GM23248 (cell line): ENCODE measurements around the gene MMP11. TPM values are rescaled to one million over a fixed set of nuclear protein-coding genes. Genes with fewer than 3 reads are reported as not detected.

Source experiments
- DNase-seq: peaks from one replicate; pipeline ENCODE4 v3.0.0-alpha.2; 2015
- H2AFZ ChIP-seq: fragments of 200-600 bp; sonication (generic); 2 replicates; pipeline ENCODE4 v1.6.1; 2016; ENCODE audit warnings: antibody characterized with exemption
- H3F3A ChIP-seq: fragments of 200-600 bp; sonication (generic); 2 replicates; pipeline ENCODE4 v1.6.1; 2016; ENCODE audit warnings: mild to moderate bottlenecking, antibody characterized with exemption, mixed run types; ENCODE audit not compliant: insufficient read depth
- H3K27ac ChIP-seq: fragments of 200-600 bp; sonication (generic); 2 replicates; pipeline ENCODE4 v1.5.1; 2016; ENCODE audit warnings: mild to moderate bottlenecking
- H3K27me3 ChIP-seq: fragments of 200-600 bp; sonication (generic); replicated peaks from 2 replicates; pipeline ENCODE4 v1.6.1; 2016; ENCODE audit warnings: mild to moderate bottlenecking; ENCODE audit not compliant: insufficient read depth
- H3K36me3 ChIP-seq: fragments of 200-600 bp; sonication (generic); 2 replicates; pipeline ENCODE4 v1.6.1; 2016; ENCODE audit warnings: low read depth, mild to moderate bottlenecking
- H3K4me1 ChIP-seq: fragments of 200-600 bp; sonication (generic); 2 replicates; pipeline ENCODE4 v1.6.1; 2016; ENCODE audit warnings: mild to moderate bottlenecking; ENCODE audit not compliant: insufficient read depth
- H3K4me2 ChIP-seq: fragments of 200-600 bp; sonication (generic); one replicate; pipeline ENCODE4 v1.6.1; 2016; ENCODE audit warnings: mild to moderate bottlenecking; ENCODE audit not compliant: unreplicated experiment
- H3K4me3 ChIP-seq: fragments of 200-600 bp; sonication (generic); 2 replicates; pipeline ENCODE4 v1.5.1; 2016; ENCODE audit warnings: mild to moderate bottlenecking
- H3K79me2 ChIP-seq: fragments of 200-600 bp; sonication (generic); 2 replicates; pipeline ENCODE4 v1.6.1; 2016; ENCODE audit warnings: mild to moderate bottlenecking; ENCODE audit not compliant: insufficient read depth
- H3K9ac ChIP-seq: fragments of 200-600 bp; sonication (generic); 2 replicates; pipeline ENCODE4 v1.6.1; 2016; ENCODE audit warnings: mild to moderate bottlenecking
- H3K9me2 ChIP-seq: fragments of 200-600 bp; sonication (generic); 2 replicates; pipeline ENCODE4 v1.6.1; 2016; ENCODE audit warnings: mixed run types, mild to moderate bottlenecking, moderate library complexity; ENCODE audit not compliant: insufficient read depth
- H3K9me3 ChIP-seq: fragments of 200-600 bp; sonication (generic); one replicate; pipeline ENCODE4 v1.6.1; 2017; ENCODE audit warnings: low read depth
- H4K20me1 ChIP-seq: fragments of 200-600 bp; sonication (generic); 2 replicates; pipeline ENCODE4 v1.6.0; 2016; ENCODE audit not compliant: insufficient read depth
- EZH2 ChIP-seq: fragments of 200-600 bp; sonication (generic); IDR thresholded peaks from 2 replicates; pipeline ENCODE4 v1.6.1; 2018; ENCODE audit warnings: antibody characterized with exemption, mild to moderate bottlenecking; ENCODE audit not compliant: insufficient read depth, poor library complexity, severe bottlenecking
- EZH2phosphoT487 ChIP-seq: fragments of 200-600 bp; sonication (generic); IDR thresholded peaks from 2 replicates; pipeline ENCODE4 v1.6.1; 2018; ENCODE audit warnings: antibody characterized with exemption, moderate library complexity, mild to moderate bottlenecking, low read depth; ENCODE audit not compliant: insufficient read depth
- WGBS, 2 experiments: methylation state at CpG; one replicate each; pipeline ENCODE4 v1.1.6; 2015 to 2017; ENCODE audit warnings: low lambda C conversion rate in 2 of 2, low coverage in 1 of 2; ENCODE audit errors: missing lambda C conversion rate in 2 of 2; 5-methylcytosine and 5-hydroxymethylcytosine counted together
- in situ Hi-C: fragments of 300-500 bp; cut with MboI; formaldehyde crosslinking; loops from 2 replicates; pipeline ENCODE4 v1.15.0; 2020
- polyA plus RNA-seq: library from polyadenylated mRNA; unstranded; fragments of >200 nt; fragmentation: Nextera tagmentation; extraction: Ambion mirVana; gene quantifications from 2 replicates; pipeline ENCODE4 v1.2.1, GENCODE V29; 2016
- total RNA-seq: library from RNA; depleted of rRNA; stranded (reverse); fragments of >200 nt; shearing (Covaris generic); gene quantifications from 2 replicates; pipeline ENCODE4 v1.2.3, GENCODE V29; 2014

Gene MMP11
- total and polyA plus RNA-seq, 2 experiments from 2014 or later = 1.3 to 2.9 TPM

DNA sequence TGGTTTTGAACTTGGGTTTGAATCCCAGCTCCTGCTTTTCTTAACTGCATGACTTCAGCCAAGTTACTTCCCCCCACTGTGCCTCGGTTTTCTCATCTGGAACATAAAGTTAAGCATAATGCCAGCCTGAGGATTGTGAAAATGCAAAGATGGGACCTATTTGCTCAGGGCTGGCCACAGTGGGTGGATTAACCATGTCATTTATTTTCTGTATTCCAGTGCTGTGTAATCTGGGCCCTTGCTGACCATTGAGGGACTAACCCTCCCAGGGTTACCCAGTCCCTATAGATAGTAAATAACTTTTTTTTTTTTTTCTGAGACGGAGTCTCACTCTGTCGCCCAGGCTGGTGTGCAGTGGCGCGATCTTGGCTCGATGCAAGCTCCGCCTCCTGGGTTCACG lies 16.9 kb upstream of the MMP11 start:
- Histone ChIP-seq H3K9me2 (no peaks in the 10 kb centered on the region), H3K79me2 (no peaks in the 10 kb centered on the region), H3K27ac (no peak overlapping the region), H3F3A (0 out of 2 replicates have a peak, but pooled peaks cover 6% of the 10 kb centered on the region), H3K4me1 (no peaks in the 10 kb centered on the region), H3K4me3 (no peak overlapping the region), H4K20me1 (no peaks in the 10 kb centered on the region), H3K27me3 (no peaks in the 10 kb centered on the region), H3K9me3 (no peaks in the 10 kb centered on the region), H3K4me2 (no peak overlapping the region), H3K9ac (no peak overlapping the region), H3K36me3 (no peaks in the 10 kb centered on the region), H2AFZ (no peak overlapping the region)
- in situ Hi-C loops = no loop called here
- DNase-seq = no peak
- WGBS, 2 experiments = 56 to 72% methylated on average over 8 of the region's 8 CpGs
- no peak for TF ChIP-seq EZH2
- TF ChIP-seq EZH2phosphoT487 = no peak

DNA sequence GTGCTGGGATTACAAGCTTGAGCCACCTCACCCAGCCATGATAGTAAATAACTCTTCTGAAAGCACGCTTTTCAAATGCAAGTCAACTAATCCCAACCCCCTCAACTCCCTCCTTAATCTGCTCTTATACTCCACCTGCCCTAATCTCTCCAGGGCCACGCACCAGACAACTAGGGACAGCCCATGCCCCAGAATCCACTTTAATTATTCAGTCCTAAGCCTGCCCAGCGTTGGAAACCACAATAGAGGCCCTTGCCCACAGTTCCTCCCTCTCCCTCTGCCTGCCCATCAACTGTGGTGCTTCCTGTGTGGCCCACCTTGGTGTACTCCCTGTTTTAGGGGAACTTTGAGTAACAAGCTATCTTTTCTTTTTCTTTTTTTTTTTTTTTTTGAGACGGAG lies 15.8 kb upstream of the MMP11 start:
- H3K79me2 ChIP-seq = no peaks in the 10 kb centered on the region
- 43 to 50% methylated on average over 4 of the region's 4 CpGs for WGBS, 2 experiments

DNA sequence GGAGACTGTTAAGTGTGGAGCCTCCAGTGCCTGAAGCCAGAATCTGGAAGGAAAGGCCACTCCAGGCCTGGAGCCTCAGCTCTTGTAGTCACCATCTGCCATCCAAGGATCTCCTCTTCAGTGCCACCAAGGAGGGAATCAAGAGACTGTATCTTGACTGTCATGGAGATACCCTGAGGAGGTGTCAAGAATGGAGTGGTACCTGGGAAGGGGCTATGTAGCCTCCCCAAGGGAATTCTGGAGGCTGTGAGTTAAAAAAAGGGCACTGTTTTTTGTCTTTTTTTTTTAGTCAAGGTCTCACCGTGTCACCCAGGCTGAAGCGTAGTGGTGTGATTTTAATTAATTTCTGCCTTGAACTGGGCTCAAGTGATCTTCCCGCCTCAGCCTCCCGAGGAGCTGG lies 13.1 kb upstream of the MMP11 start:
- no peak overlapping the region for H2AFZ ChIP-seq
- DNase-seq = no peak

More for the DNA sequence above, 15.8 kb upstream of the MMP11 start:
- Histone ChIP-seq H3K36me3 (no peaks in the 10 kb centered on the region), H3K4me3 (no peak overlapping the region), H3K4me1 (no peaks in the 10 kb centered on the region), H3K27ac (no peak overlapping the region), H3K9me2 (no peaks in the 10 kb centered on the region), H3K27me3 (no peaks in the 10 kb centered on the region), H3F3A (0 out of 2 replicates have a peak, but pooled peaks cover 6% of the 10 kb centered on the region), H2AFZ (no peak overlapping the region), H3K9ac (no peak overlapping the region), H4K20me1 (no peaks in the 10 kb centered on the region), H3K4me2 (no peak overlapping the region), H3K9me3 (no peaks in the 10 kb centered on the region)
- DNase-seq = no peak
- TF ChIP-seq EZH2 (no peak), EZH2phosphoT487 (no peak)
- in situ Hi-C loops = no loop called here

DNA sequence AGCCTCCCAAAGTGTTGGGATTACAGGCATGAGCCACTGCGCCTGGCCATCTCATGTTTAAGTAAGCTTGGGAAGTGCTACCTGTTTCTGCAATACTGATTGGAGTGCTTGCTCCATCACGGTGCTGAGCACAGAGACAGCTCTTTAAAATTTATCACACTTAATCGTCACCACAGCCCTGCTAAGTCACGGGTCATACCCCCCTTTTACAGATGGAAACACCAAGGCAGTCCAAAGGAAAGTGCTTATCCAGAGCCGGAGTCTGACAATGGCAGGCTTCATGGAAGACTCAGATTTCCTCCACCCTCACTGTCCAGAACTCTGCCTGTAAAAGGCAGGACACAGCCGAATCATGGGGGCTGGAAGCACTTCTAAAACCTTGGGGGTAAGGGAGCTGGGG lies 12.6 kb upstream of the MMP11 start:
- Histone ChIP-seq H3K4me1 (peaks cover 9% of the 10 kb centered on the region), H3K27me3 (no peaks in the 10 kb centered on the region), H2AFZ (no peak overlapping the region), H3F3A (0 out of 2 replicates have a peak, but pooled peaks cover 4% of the 10 kb centered on the region), H3K9ac (no peak overlapping the region), H4K20me1 (no peaks in the 10 kb centered on the region), H3K4me3 (no peak overlapping the region), H3K9me3 (no peaks in the 10 kb centered on the region), H3K4me2 (no peak overlapping the region), H3K9me2 (no peaks in the 10 kb centered on the region), H3K36me3 (no peaks in the 10 kb centered on the region), H3K79me2 (no peaks in the 10 kb centered on the region), H3K27ac (no peak overlapping the region)
- TF ChIP-seq EZH2 (no peak), EZH2phosphoT487 (no peak)
- DNase-seq = no peak
- 90 to 92% methylated on average over 6 of the region's 6 CpGs for WGBS, 2 experiments
- in situ Hi-C loops = no loop called here

More for the DNA sequence above, 13.1 kb upstream of the MMP11 start:
- peaks cover 9% of the 10 kb centered on the region for H3K4me1 ChIP-seq
- 75 to 85% methylated on average over 4 of the region's 4 CpGs for WGBS, 2 experiments
- no peak overlapping the region for H3K4me3 ChIP-seq
- no peaks in the 10 kb centered on the region for H4K20me1 ChIP-seq
- H3K9me3 ChIP-seq = no peaks in the 10 kb centered on the region
- H3K4me2 ChIP-seq = no peak overlapping the region
- H3K36me3 ChIP-seq = no peaks in the 10 kb centered on the region
- H3K9ac ChIP-seq = no peak overlapping the region
- in situ Hi-C loops = no loop called here
- H3K27me3 ChIP-seq = no peaks in the 10 kb centered on the region
- no peak overlapping the region for H3K27ac ChIP-seq
- TF ChIP-seq EZH2phosphoT487 (no peak), EZH2 (no peak)
- 0 out of 2 replicates have a peak, but pooled peaks cover 6% of the 10 kb centered on the region for H3F3A ChIP-seq
- no peaks in the 10 kb centered on the region for H3K79me2 ChIP-seq
- H3K9me2 ChIP-seq = no peaks in the 10 kb centered on the region
